Measurements from ENCODE around the gene SH2D3C. TPM values are rescaled to one million over a fixed set of nuclear protein-coding genes. Genes with fewer than 3 reads are reported as not detected.
A peak's percentile ranks its signal among the peaks of the same experiment; 100 is the strongest.

Gene SH2D3C
- total RNA-seq, 2 donors from 2014 or later = 11.5 to 16.5 TPM

GRCh38 chr9:127700140-127700539 lies 78.3 kb downstream of the SH2D3C start:
- no peak overlapping the region for H3K4me3 ChIP-seq
- H3K27me3 ChIP-seq = no peaks in the 10 kb centered on the region
- peaks cover 0 to 8% of the 10 kb centered on the region in 2 donors for H3K4me1 ChIP-seq
- no peaks in the 10 kb centered on the region for H3K36me3 ChIP-seq
- no peak for DNase-seq (ENCODE audit: low spot score)
- no peaks in the 10 kb centered on the region for H3K9me3 ChIP-seq
- no peak overlapping the region for H3K27ac ChIP-seq
- no peak for TF ChIP-seq CTCF (IDR thresholded peaks at IDR 0.05)

GRCh38 chr9:127698985-127699670 lies 79.3 kb downstream of the SH2D3C start:
- TF ChIP-seq CTCF (IDR thresholded peaks at IDR 0.05) = peak in 1 of 2 donors; percentile 37
- H3K27me3 ChIP-seq = no peaks in the 10 kb centered on the region

GRCh38 chr9:127698386-127698785 lies 80.1 kb downstream of the SH2D3C start:
- Histone ChIP-seq H3K4me1 (peaks cover 0 to 8% of the 10 kb centered on the region in 2 donors), H3K4me3 (no peak overlapping the region), H3K27ac (peak overlapping the region; percentile 84 to 89), H3K36me3 (no peaks in the 10 kb centered on the region), H3K9me3 (no peaks in the 10 kb centered on the region), H3K27me3 (no peaks in the 10 kb centered on the region)
- DNase-seq (ENCODE audit: low spot score) = no peak
- TF ChIP-seq CTCF (IDR thresholded peaks at IDR 0.05) = no peak

More at GRCh38 chr9:127698985-127699670, 79.3 kb downstream of the SH2D3C start:
- no peaks in the 10 kb centered on the region for H3K9me3 ChIP-seq
- no peaks in the 10 kb centered on the region for H3K36me3 ChIP-seq
- H3K27ac ChIP-seq = peak overlapping the region; percentile 84 to 89
- H3K4me1 ChIP-seq = peaks cover 0 to 8% of the 10 kb centered on the region in 2 donors
- peak; percentile 99 for DNase-seq (ENCODE audit: low spot score)
- peak overlapping the region in 1 of 2 donors; percentile 38 for H3K4me3 ChIP-seq

- Histone ChIP-seq H3K36me3 (no peaks in the 10 kb centered on the region), H3K27me3 (no peaks in the 10 kb centered on the region), H3K9me3 (no peaks in the 10 kb centered on the region), H3K4me3 (no peak overlapping the region), H3K27ac (no peak overlapping the region), H3K4me1 (peaks cover 0 to 8% of the 10 kb centered on the region in 2 donors)
- TF ChIP-seq CTCF (IDR thresholded peaks at IDR 0.05) = no peak
- DNase-seq (ENCODE audit: low spot score) = no peak
Measured at GRCh38 chr9:127697575-127697974, 80.9 kb downstream of the SH2D3C start.

GRCh38 chr9:127694890-127695720 lies 83.4 kb downstream of the SH2D3C start:
- H3K4me1 ChIP-seq = peaks cover 0 to 8% of the 10 kb centered on the region in 2 donors
- peaks cover 19% of the 10 kb centered on the region for H3K36me3 ChIP-seq
- H3K27me3 ChIP-seq = no peaks in the 10 kb centered on the region
- no peak overlapping the region for H3K27ac ChIP-seq
- no peaks in the 10 kb centered on the region for H3K9me3 ChIP-seq
- no peak for TF ChIP-seq CTCF (IDR thresholded peaks at IDR 0.05)
- no peak for DNase-seq (ENCODE audit: low spot score)
- no peak overlapping the region for H3K4me3 ChIP-seq
